Measurements from ENCODE around the gene RPL18.

- TF ChIP-seq CTCF (conservative IDR thresholded peaks at IDR 0.05 in 1 of 2, IDR thresholded peaks at IDR 0.05 in 1 of 2; ENCODE audit: low read depth in 1 of 2, low read length in 2 of 2) (no peak), EZH2 (IDR thresholded peaks at IDR 0.05; ENCODE audit: low read length, missing control alignments) (no peak)
Observed at GRCh38 chr19:48634036-48634342, 15.0 kb upstream of the RPL18 start.

Measured in fibroblast of lung (primary cell).